ENCODE results near the gene NAT9.

NAT9 gene

DNA sequence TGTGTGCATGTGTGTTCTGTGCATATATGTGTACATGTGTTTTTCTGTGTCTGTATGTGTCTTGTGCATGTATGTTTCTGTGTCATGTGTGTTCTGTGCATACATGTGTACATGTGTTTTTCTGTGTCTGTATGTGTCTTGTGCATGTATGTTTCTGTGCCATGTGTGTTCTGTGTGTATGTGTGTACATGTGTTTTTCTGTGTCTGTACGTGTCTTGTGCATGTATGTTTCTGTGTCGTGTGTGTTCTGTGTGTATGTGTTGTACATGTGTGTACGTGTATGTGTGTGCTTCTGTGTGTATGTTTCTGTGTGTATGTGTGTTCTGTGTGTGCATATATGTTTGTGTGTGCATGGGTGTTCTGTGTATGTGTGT is 47.5 kb downstream of the NAT9 start:
- no peak for DNase-seq (ENCODE audit: low spot score)

DNA sequence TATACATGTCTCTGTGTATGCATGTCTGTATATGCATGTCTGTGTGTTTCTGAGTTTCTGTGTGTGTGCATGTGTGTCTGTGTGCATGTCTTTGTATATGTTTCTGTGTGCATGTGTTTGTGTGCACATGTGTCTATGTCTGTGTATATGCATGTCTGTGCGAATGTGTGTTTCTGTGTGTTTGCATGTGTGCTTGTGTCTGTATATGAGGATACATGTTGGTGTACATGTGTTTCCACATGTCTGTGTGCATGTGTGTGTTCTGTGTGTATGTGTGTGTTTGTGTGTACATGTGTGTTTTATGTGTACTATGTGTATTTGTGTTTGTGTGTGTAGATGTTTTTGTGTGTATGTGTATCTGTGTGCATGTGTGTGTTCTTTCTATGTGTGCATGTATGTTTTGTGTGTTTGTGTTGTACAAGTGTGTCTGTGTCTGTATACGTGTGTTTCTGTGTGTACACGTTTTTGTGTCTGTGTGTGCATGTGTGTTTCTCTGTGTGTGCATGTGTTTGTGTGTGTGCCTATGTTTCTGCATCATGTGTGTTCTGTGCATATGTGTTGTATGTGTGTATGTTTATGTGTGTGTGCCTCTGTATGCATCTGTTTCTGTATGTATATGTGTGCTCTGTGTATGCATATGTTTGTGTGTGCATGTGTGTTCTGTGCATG is 48.0 kb downstream of the NAT9 start:
- no peak for DNase-seq (ENCODE audit: low spot score)

DNA sequence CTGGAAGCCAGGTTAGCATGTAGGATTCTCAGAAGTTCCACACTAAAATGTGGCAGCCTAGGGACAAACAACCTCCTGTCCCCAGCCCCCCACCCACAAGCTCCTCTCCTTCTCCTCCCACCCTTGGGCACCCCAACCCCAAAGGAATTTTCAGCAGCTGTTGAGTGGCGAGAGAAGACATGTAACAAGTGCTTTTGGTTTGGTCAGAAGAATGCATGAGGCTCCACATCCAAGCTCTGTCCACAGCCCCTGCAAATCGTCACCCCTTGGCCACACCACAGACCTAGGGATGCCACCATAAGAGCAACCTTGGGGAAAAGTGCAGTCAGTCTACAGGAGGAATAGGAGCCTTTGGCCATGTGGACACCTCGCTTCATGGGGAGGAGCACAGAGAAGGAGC is 51.0 kb downstream of the NAT9 start:
- no peak for DNase-seq (ENCODE audit: low spot score)

DNA sequence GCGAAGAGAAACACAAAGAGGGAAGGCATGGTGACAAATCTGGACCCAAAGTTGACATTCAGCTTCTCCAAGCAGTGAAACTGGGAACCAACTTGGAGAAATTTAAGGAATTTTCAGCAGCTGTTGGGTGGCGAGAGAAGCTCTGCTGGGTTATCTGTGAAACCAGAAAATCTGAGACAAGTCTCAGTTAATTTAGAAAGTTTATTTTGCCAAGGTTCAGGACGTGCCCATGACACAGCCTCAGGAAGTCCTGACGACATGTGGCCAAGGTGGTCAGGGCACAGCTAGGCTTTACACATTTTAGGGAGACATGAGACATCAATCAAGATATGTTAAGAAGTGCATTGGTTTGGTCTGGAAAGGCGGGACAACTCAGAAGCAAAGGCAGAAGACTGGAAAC is 52.3 kb downstream of the NAT9 start:
- no peak for DNase-seq (ENCODE audit: low spot score)

DNA sequence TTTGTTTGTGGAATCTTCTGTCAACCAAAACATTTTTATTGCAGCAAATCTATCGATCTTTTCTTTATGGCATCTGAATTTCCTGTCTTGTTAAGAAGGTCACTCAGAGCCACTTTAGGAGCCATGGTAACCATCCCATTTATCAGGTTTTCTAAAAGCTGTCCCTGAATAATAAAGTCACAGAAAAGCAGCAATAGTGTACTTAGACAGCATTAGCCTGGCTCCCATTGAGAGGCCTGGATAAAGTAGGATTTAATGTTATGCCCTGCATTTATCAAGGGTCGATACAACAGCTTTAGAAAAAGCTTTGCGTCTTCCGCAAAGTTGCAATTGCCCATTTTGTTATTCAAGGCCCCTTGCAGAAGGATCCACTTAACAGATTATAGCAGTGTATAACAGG is 53.4 kb downstream of the NAT9 start:
- no peak for DNase-seq (ENCODE audit: low spot score)

All from iPS-NIHi11 (cell line).